ENCODE measurements around the gene TNFRSF12A. TPM values are rescaled to one million over a fixed set of nuclear protein-coding genes. Genes with fewer than 3 reads are reported as not detected.

TNFRSF12A gene
- total and polyA plus RNA-seq, 2 of the 8 experiments (the other 6 are each of a cell fraction or from before 2014, with no cell fraction given), result 81.0 to 82.5 TPM

- TF ChIP-seq SIX5 (IDR thresholded peaks at IDR 0.05; ENCODE audit: low read depth, low read length), result no peak
- TF ChIP-seq JUND (IDR thresholded peaks at IDR 0.05; ENCODE audit: low read length), result no peak
- no peak for TF ChIP-seq FOSL1 (IDR thresholded peaks at IDR 0.05; ENCODE audit: insufficient read depth, low read depth, low read length)
- TF ChIP-seq EP300 (IDR thresholded peaks at IDR 0.05; ENCODE audit: borderline replicate concordance in 1 of 2, low read depth in 2 of 2, low read length in 2 of 2), result no peak
- TF ChIP-seq RBBP5 (IDR thresholded peaks at IDR 0.05; ENCODE audit: borderline replicate concordance, low read depth, low read length), result no peak
- TF ChIP-seq CBX8 (IDR thresholded peaks at IDR 0.05; ENCODE audit: borderline replicate concordance, low read depth, low read length), result no peak
- no peak for TF ChIP-seq CHD7 (IDR thresholded peaks at IDR 0.05; ENCODE audit: insufficient replicate concordance, low read length)
- peak; percentile 0; the same call in 1 of the 2 replicates for TF ChIP-seq BACH1 (IDR thresholded peaks at IDR 0.05; ENCODE audit: low read length)
- no peak for TF ChIP-seq MAFK (IDR thresholded peaks at IDR 0.05; ENCODE audit: low read depth, low read length)
- no peak for TF ChIP-seq EGR1 (IDR thresholded peaks at IDR 0.05; ENCODE audit: borderline replicate concordance, low read depth, low read length)
Measured at GRCh38 chr16:3045758-3046640, 25.8 kb downstream of the TNFRSF12A start, which contains the start of gene MMP25 (continued).
